ENCODE results near the gene GP1BA.

GP1BA gene

DNA sequence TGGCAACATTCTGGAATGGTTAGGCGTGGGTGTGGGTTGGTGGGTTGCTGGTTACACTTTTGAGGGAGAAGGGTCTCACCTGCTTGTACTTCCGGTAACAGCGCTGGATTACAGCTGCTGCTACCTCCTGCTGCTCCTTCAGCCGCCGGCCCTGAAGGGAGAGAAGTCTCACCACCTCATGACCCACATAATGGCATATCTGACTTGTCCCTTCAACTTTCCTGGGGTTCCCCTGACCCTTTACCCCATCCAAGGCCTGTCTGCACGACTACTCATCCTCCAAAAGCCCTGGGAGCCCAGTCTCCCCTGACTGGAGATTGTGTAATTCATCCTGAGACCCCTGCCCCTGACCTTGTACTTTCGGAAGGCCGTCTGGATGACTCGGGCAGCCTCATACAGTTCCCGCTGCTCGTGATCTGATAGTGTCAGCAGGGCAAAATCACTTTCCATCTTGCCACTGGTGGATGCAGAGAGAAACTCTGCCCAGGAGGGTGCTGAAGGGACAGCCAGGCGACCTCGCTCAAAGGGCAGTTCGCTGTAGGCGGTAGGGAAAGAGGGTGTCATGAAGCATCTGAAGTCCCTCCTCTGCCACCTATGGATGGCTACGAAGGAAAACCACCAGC lies 37.6 kb downstream of the GP1BA start:
- H3K9me3 ChIP-seq (ENCODE audit: insufficient read depth, low read depth, low read length), result no peaks in the 10 kb centered on the region
- H3K9ac ChIP-seq (ENCODE audit: low read depth, low read length), result peak overlapping the region; percentile 88; the same call in 1 of the 2 replicates
- peak overlapping the region; percentile 73 for H3K4me3 ChIP-seq (ENCODE audit: low read length)
- no peak overlapping the region for H3K27ac ChIP-seq (ENCODE audit: low read depth, low read length)
- H3K4me1 ChIP-seq (ENCODE audit: insufficient read depth, low read length), result peaks cover 11% of the 10 kb centered on the region; the same call in 1 of the 2 replicates
- WGBS, result 77% methylated on average over 16 of the region's 16 CpGs
- H3K27me3 ChIP-seq (ENCODE audit: insufficient read depth, low read length), result peaks cover 7% of the 10 kb centered on the region
- H3K36me3 ChIP-seq (ENCODE audit: insufficient read depth, low read length), result peaks cover 6% of the 10 kb centered on the region

DNA sequence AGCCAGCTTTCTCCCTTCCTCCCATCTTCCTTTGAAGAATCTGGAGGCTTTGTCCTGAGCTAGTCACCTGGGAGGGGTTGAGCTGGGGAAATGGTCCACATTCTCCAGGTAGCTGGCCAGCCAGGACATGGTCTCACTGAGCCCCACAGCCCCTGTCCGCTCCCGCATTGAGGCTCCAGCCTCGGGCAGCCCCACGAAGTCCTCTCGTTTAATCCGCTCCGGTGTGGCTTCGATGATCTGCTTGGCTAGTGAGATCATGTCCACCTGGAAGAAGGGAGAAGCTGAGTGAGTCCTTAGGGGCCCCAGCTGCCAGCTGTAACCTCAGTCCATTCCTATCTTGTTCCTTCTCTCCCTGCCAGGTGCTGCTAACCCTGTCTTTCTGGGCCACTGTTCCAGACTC lies 38.2 kb downstream of the GP1BA start:
- Histone ChIP-seq H3K36me3 (ENCODE audit: insufficient read depth, low read length) (peaks cover 3% of the 10 kb centered on the region), H3K27ac (ENCODE audit: low read depth, low read length) (no peak overlapping the region), H3K4me3 (ENCODE audit: low read length) (no peak overlapping the region), H3K4me1 (ENCODE audit: insufficient read depth, low read length) (peaks cover 11% of the 10 kb centered on the region; the same call in 1 of the 2 replicates), H3K9ac (ENCODE audit: low read depth, low read length) (no peak overlapping the region), H3K9me3 (ENCODE audit: insufficient read depth, low read depth, low read length) (no peaks in the 10 kb centered on the region), H3K27me3 (ENCODE audit: insufficient read depth, low read length) (peaks cover 13% of the 10 kb centered on the region)
- WGBS, result 96% methylated on average over 8 of the region's 8 CpGs

DNA sequence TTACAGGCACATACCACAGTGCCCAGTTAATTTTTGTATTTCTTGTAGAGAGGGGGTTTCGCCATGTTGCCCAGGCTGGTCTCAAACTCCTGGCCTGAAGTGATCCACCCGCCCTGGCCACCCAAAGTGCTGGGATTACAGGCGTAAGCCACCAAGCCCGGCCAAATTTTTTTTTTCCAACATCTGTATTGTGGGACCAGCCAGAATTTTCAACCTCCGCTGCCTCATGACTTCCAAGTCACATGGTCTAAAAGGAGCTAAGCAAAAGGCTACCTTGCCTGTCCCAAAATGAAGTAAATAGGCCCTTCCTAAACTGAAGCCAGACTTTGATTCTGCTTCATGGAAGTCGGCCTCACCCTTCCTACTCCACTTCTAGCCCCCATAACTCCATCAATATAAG lies 39.7 kb downstream of the GP1BA start:
- Histone ChIP-seq H3K4me1 (ENCODE audit: insufficient read depth, low read length) (peaks cover 6% of the 10 kb centered on the region; the same call in 1 of the 2 replicates), H3K36me3 (ENCODE audit: insufficient read depth, low read length) (no peaks in the 10 kb centered on the region; the same call in 1 of the 2 replicates), H3K9me3 (ENCODE audit: insufficient read depth, low read depth, low read length) (no peaks in the 10 kb centered on the region), H3K27me3 (ENCODE audit: insufficient read depth, low read length) (peaks cover 19% of the 10 kb centered on the region), H3K9ac (ENCODE audit: low read depth, low read length) (no peak overlapping the region), H3K4me3 (ENCODE audit: low read length) (no peak overlapping the region), H3K27ac (ENCODE audit: low read depth, low read length) (no peak overlapping the region)
- WGBS, result 89% methylated on average over 6 of the region's 6 CpGs

DNA sequence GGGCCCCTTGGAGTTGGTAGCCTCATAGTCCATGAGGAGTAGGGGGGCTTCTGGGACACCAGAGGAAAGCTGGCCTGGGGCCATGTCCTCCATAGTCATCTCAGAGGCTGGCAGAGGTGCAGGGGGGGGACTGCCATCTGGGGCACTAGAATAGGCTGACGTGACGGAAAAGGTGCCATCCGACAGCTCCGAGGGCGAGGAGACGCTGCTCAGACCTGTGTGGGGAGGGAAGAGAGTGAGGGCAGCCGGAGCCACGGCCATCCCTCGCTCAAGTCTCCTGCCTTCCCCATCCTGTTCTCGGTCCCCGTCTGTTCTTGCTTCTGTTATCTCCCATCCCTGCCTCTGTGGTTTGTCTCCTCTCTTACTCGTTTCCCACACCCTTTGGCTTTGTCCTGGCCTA lies 40.2 kb downstream of the GP1BA start:
- no peak overlapping the region for H3K27ac ChIP-seq (ENCODE audit: low read depth, low read length)
- H3K4me1 ChIP-seq (ENCODE audit: insufficient read depth, low read length), result peaks cover 6% of the 10 kb centered on the region; the same call in 1 of the 2 replicates
- H3K4me3 ChIP-seq (ENCODE audit: low read length), result no peak overlapping the region
- 89% methylated on average over 12 of the region's 12 CpGs for WGBS
- no peak overlapping the region for H3K9ac ChIP-seq (ENCODE audit: low read depth, low read length)
- H3K27me3 ChIP-seq (ENCODE audit: insufficient read depth, low read length), result peaks cover 24% of the 10 kb centered on the region
- H3K9me3 ChIP-seq (ENCODE audit: insufficient read depth, low read depth, low read length), result no peaks in the 10 kb centered on the region
- H3K36me3 ChIP-seq (ENCODE audit: insufficient read depth, low read length), result peaks cover under 1% of the 10 kb centered on the region; the same call in 1 of the 2 replicates

DNA sequence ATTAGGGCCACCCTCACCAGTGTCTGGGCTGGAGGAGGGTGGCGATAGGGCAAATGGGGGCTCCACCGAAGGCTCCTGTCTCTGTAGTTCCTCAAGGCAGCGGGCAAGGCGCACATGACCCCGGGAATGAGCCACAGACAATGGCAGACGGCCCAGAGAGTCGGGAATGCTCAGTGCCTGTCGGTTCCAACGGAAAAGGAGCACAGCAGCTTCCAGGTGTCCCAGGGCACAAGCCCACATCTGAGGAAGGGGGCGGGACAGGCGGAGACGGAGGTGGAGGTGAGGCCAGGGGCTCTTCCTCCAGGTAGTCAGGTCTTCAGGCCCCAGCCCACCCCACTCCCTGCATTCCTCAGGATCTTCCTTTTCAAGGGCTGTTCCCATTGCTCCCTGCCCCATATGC lies 40.7 kb downstream of the GP1BA start:
- Histone ChIP-seq H3K27ac (ENCODE audit: low read depth, low read length) (no peak overlapping the region), H3K9me3 (ENCODE audit: insufficient read depth, low read depth, low read length) (no peaks in the 10 kb centered on the region), H3K27me3 (ENCODE audit: insufficient read depth, low read length) (peaks cover 29% of the 10 kb centered on the region), H3K9ac (ENCODE audit: low read depth, low read length) (no peak overlapping the region), H3K4me3 (ENCODE audit: low read length) (no peak overlapping the region), H3K36me3 (ENCODE audit: insufficient read depth, low read length) (peaks cover 5% of the 10 kb centered on the region; the same call in 1 of the 2 replicates), H3K4me1 (ENCODE audit: insufficient read depth, low read length) (peaks cover 6% of the 10 kb centered on the region; the same call in 1 of the 2 replicates)
- WGBS, result 77% methylated on average over 12 of the region's 12 CpGs

DNA sequence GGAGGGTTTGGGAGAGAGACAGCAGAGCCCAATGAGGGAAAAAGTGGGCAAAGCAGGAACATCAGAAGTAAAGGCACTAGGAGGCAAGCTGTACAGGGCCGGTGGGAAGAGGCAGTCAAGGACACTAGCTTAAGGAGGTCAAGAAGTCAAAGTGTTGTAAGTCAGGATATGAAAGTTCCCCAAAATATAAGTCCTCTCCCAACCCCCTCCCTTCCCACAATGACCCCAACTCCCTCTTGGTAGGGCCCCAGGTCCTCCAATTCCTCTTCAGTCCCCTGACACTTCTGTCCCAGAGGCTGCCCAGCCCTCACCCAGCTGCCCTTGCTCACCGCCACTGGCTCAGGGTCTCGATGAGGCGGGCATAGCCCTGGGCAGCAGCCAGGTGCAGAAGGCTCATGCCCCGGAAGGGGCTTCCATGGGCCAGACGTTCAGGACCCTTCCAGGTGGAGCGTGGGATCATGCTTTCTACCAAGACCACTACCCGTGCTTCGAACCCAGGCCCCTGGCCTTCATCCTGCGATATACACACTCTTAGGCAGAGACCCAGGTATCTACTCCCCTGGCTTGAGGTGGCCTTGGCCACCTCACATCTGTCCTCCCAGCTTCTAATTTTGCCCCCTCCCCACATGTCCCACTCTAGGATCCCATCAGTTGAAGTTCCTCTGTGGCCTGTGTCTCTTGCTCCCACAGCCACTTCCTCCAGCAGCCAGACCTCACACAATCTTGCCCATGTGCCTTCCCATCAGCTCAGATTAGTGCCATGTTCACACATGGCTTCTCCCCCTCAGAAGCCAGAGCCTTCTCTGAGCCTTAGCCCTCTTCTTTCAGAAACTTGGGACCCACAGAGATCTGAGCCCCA lies 41.4 kb downstream of the GP1BA start:
- Histone ChIP-seq H3K36me3 (ENCODE audit: insufficient read depth, low read length) (peaks cover 5% of the 10 kb centered on the region; the same call in 1 of the 2 replicates), H3K27me3 (ENCODE audit: insufficient read depth, low read length) (peaks cover 35% of the 10 kb centered on the region), H3K9ac (ENCODE audit: low read depth, low read length) (no peak overlapping the region), H3K9me3 (ENCODE audit: insufficient read depth, low read depth, low read length) (no peaks in the 10 kb centered on the region), H3K4me3 (ENCODE audit: low read length) (no peak overlapping the region), H3K4me1 (ENCODE audit: insufficient read depth, low read length) (peaks cover 6% of the 10 kb centered on the region; the same call in 1 of the 2 replicates), H3K27ac (ENCODE audit: low read depth, low read length) (no peak overlapping the region)
- WGBS, result 94% methylated on average over 10 of the region's 10 CpGs

DNA sequence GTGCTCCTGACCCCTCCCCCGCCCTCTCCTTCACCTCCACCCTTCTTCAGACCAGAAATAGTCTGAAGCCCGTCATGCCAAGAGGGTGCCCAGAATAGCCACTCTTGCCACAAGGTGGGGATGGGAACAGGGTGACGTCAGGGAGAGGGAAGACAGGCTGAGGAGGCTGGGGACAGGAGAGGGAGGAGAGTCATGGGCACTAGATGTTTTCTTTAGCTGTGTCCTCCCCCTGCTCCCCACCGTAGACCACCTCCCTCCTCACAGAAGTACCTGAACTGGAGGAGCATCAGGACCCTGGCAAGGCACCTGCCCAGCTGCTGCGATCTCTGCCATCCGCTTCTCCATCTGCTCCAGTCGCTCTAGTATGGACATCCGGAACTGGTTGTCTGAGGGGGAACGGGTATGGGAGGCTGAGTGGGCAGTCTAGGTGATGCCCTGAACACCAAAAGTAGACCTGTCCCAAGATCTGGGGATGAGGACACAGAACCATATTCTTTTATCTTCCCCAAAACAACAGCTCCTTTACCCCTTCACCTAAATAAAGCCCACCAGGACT lies 42.1 kb downstream of the GP1BA start:
- H3K4me1 ChIP-seq (ENCODE audit: insufficient read depth, low read length), result peaks cover 6% of the 10 kb centered on the region; the same call in 1 of the 2 replicates
- H3K9me3 ChIP-seq (ENCODE audit: insufficient read depth, low read depth, low read length), result no peaks in the 10 kb centered on the region
- no peak overlapping the region for H3K9ac ChIP-seq (ENCODE audit: low read depth, low read length)
- H3K27me3 ChIP-seq (ENCODE audit: insufficient read depth, low read length), result peaks cover 39% of the 10 kb centered on the region
- peaks cover 5% of the 10 kb centered on the region; the same call in 1 of the 2 replicates for H3K36me3 ChIP-seq (ENCODE audit: insufficient read depth, low read length)
- 90% methylated on average over 9 of the region's 9 CpGs for WGBS
- no peak overlapping the region for H3K4me3 ChIP-seq (ENCODE audit: low read length)
- no peak overlapping the region for H3K27ac ChIP-seq (ENCODE audit: low read depth, low read length)

DNA sequence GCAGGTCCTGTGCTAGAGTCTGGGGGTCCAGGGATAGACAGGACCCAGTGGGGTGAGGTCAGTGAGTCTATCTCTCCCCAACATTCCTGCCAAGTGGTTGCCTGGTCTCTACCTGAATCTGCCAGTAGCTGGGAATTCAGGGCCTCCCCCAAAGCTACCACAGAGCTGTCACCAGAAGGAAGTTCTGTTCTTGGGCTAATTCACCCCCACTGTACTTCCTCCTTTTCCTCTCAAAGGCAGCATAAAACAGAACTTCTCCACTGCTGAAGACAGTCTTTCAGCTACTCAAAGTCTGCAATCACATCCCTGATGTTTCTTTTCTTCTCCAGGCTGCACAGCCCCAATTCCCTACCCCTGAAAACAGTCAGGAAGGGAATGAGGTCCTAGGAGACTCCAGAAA lies 46.6 kb downstream of the GP1BA start:
- no peaks in the 10 kb centered on the region for H3K4me1 ChIP-seq (ENCODE audit: insufficient read depth, low read length)
- peaks cover 39% of the 10 kb centered on the region for H3K27me3 ChIP-seq (ENCODE audit: insufficient read depth, low read length)
- no peak overlapping the region for H3K27ac ChIP-seq (ENCODE audit: low read depth, low read length)
- 0 out of 2 replicates have a peak, but pooled peaks cover 5% of the 10 kb centered on the region for H3K36me3 ChIP-seq (ENCODE audit: insufficient read depth, low read length)
- no peaks in the 10 kb centered on the region for H3K9me3 ChIP-seq (ENCODE audit: insufficient read depth, low read depth, low read length)
- no peak overlapping the region for H3K9ac ChIP-seq (ENCODE audit: low read depth, low read length)
- H3K4me3 ChIP-seq (ENCODE audit: low read length), result no peak overlapping the region

DNA sequence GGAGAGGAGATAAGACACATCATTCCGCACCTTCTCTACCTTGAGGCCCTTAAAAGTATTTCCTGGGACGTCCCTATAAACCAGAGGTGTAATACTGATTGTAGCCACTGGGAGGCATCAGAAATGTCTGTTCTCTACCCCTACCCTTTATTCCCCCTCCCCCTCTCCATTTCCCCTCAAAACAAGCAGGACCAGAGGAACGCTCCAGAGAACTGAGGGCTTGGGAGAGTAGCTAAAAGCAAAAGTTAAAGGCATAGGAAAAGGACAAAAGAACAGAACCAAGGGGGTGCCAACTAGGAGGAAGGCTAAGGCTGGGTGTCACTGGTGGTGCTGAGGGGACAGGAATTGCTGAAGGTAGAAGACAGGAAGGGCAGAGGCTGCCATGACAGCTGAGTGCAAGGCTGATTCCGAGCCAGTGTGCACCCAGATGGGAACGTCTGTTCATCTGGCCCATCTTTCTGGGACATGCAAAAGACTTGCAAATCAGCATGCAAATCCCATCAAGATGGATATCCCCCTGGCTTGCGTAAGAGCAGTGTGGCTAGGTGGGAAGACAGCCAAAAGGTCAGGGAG lies 48.7 kb downstream of the GP1BA start:
- H3K9me3 ChIP-seq (ENCODE audit: insufficient read depth, low read depth, low read length), result no peaks in the 10 kb centered on the region
- 59% methylated on average over 4 of the region's 6 CpGs for WGBS
- no peak overlapping the region for H3K27ac ChIP-seq (ENCODE audit: low read depth, low read length)
- peaks cover 23% of the 10 kb centered on the region for H3K27me3 ChIP-seq (ENCODE audit: insufficient read depth, low read length)
- H3K4me1 ChIP-seq (ENCODE audit: insufficient read depth, low read length), result no peaks in the 10 kb centered on the region
- no peak overlapping the region for H3K9ac ChIP-seq (ENCODE audit: low read depth, low read length)
- 0 out of 2 replicates have a peak, but pooled peaks cover 5% of the 10 kb centered on the region for H3K36me3 ChIP-seq (ENCODE audit: insufficient read depth, low read length)
- H3K4me3 ChIP-seq (ENCODE audit: low read length), result no peak overlapping the region

DNA sequence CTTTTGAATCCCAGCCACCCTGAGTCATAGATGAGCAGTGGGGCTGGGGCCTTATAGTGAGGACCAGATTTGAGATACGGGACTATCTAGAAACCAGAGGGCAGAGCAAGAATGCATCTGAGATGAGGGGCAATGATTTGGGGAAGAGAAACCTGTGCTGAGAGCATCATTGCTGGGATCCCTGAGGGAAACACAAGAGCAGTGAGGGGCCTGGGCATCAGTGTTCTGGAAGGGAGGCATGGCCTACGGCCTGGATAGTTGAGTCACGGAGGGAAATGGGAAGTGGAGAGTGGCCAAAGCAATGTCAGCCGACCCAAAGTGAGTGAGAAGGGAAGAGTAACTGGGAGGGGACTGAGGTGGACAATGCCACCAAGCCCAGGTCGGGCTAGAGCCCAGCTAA lies 50.2 kb downstream of the GP1BA start:
- Histone ChIP-seq H3K9me3 (ENCODE audit: insufficient read depth, low read depth, low read length) (no peaks in the 10 kb centered on the region), H3K36me3 (ENCODE audit: insufficient read depth, low read length) (0 out of 2 replicates have a peak, but pooled peaks cover 4% of the 10 kb centered on the region), H3K27ac (ENCODE audit: low read depth, low read length) (no peak overlapping the region), H3K4me1 (ENCODE audit: insufficient read depth, low read length) (no peaks in the 10 kb centered on the region), H3K27me3 (ENCODE audit: insufficient read depth, low read length) (peaks cover 15% of the 10 kb centered on the region), H3K9ac (ENCODE audit: low read depth, low read length) (no peak overlapping the region), H3K4me3 (ENCODE audit: low read length) (no peak overlapping the region)
- whole genome bisulfite sequencing, result 72% methylated on average over 5 of the region's 5 CpGs

Data from HUES64 (cell line).